Ureter (tissue), 1 donor: Measurements from ENCODE around the gene NCBP1. TPM values are rescaled to one million over a fixed set of nuclear protein-coding genes. Genes with fewer than 3 reads are reported as not detected.

Source experiments
- DNase-seq: peaks from one replicate; pipeline ENCODE4 v3.0.0-alpha.2; 2020; ENCODE audit warnings: low spot score
- total RNA-seq: library from RNA; stranded (reverse); gene quantifications from one replicate; pipeline ENCODE4 v1.2.4, GENCODE V29; 2023
- donor health status: DM: yes; HTN: yes; CAD: no.

The NCBP1 gene
- total RNA-seq, 1 donor from 2014 or later: 39.8 TPM

DNA sequence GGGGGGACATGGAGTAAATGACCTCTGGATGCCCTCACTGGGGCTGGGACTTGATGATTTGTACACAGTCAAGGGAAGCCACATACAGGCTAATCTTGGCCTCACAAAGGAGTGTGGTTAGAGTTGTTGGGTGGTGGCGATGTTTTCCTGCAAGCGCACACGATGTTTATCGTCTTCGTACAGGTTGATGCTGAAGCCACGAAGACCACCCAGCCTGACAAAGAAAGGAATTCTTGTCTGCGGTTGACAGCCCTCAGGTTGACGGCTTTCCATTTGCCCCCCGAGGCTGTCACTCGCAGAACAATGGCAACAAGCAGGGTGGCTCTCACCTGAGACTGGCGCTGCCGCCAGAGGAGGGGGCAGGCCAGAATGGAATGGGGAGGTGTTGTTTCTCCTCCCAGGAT, 77.6 kb downstream of the NCBP1 start:
- DNase-seq: no peak

DNA sequence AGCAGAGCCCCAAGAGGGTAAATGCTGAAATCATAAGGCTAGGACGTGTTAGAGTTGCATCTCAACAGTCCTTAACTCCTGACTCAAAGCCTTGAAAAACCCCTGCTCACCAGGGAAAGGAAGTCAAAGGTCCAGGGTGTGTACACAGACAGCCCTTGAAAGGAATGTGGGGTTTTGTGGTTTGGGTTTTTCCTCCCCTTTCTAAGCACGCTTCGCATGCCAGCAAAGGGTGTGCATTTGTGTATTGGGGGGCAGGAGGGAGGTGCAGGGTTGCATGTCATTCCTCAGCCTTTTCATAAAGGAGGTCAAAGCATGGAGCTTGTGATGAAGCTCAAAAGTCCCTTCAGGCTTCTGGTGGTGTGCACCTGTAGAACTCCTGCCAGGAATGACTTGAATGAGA, 80.8 kb downstream of the NCBP1 start:
- peak; percentile 49 for DNase-seq

DNA sequence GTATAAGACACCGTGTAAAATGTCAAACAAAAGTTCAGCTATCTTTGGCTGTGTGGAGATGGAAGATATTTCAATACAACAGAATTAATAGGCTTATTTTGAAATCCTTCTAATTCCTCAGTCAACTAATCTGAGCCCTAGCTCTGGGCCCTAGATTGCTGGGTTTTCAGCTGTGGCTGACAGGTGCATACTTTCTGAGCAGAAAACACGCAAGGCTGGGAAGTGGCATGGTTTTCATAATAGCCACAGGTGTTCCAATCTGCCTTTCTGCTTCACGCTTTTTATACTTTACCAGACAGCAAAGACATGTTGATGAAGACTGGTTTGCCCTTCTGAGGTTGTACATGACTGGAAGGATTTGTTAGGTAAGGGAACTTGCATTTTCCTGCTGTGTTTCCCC, 84.2 kb downstream of the NCBP1 start:
- no peak for DNase-seq

GRCh38 chr9:97721396-97721795, 87.8 kb downstream of the NCBP1 start:
- no peak for DNase-seq

- no peak for DNase-seq
Measured at GRCh38 chr9:97722331-97722730, 88.7 kb downstream of the NCBP1 start.

Other genes starting within 250 kb of the NCBP1 start
- 12.9 TPM for gene TDRD7, start 221.7 kb upstream of the NCBP1 start, total RNA-seq
- gene TMOD1, start 132.2 kb upstream of the NCBP1 start, total RNA-seq: 29.3 TPM
- gene TSTD2, start 453 bp upstream of the NCBP1 start, total RNA-seq: 36.1 TPM
- gene XPA, start 63.5 kb downstream of the NCBP1 start, total RNA-seq: 21.7 TPM
- 0.42 TPM for gene FOXE1, start 219.4 kb downstream of the NCBP1 start, total RNA-seq